Measurements from ENCODE around the gene PREB. TPM values are rescaled to one million over a fixed set of nuclear protein-coding genes. Genes with fewer than 3 reads are reported as not detected.
A peak's percentile ranks its signal among the peaks of the same experiment; 100 is the strongest.

PREB gene
- total RNA-seq, 1 experiment from 2014 or later: 65.3 TPM

GRCh38 chr2:27087823-27088410 is 46.5 kb downstream of the PREB start:
- Mint-ChIP-seq H3K36me3 (ENCODE audit: insufficient read depth, unreplicated experiment) (no peaks in the 10 kb centered on the region), H3K27me3 (ENCODE audit: insufficient read depth, unreplicated experiment) (no peaks in the 10 kb centered on the region), H3K9me3 (ENCODE audit: unreplicated experiment) (no peaks in the 10 kb centered on the region), H3K4me3 (ENCODE audit: unreplicated experiment) (no peak overlapping the region), H3K27ac (ENCODE audit: unreplicated experiment) (no peak overlapping the region), H3K4me1 (ENCODE audit: low read depth, unreplicated experiment) (peaks cover 12% of the 10 kb centered on the region)
- intact Hi-C loops (cut with micrococcal nuclease; ENCODE audit: unreplicated experiment): no loop called here
- Histone ChIP-seq H3K27me3 (replicated peaks; ENCODE audit: control insufficient read depth, insufficient read depth, low read length) (no peaks in the 10 kb centered on the region), H3K4me1 (peaks cover 8% of the 10 kb centered on the region), H3K9me3 (no peaks in the 10 kb centered on the region), H3K36me3 (ENCODE audit: control insufficient read depth, insufficient read depth, low read length) (no peaks in the 10 kb centered on the region), H3K4me3 (ENCODE audit: low read depth, low read length) (no peak overlapping the region)
- POLR2A ChIA-PET: interaction anchor here (0.6 kb wide), 1 partner anchor 39 kb away, joined by 6 read pairs; no protein-coding TSS in a partner anchor
- CTCF ChIA-PET: interaction anchor here (0.6 to 1.7 kb wide), 5 partner anchors 9 to 241 kb away, joined by 3 to 8 read pairs (median 6); no protein-coding TSS in a partner anchor
- no peak for DNase-seq
- TF ChIP-seq CTCF (IDR thresholded peaks at IDR 0.05; ENCODE audit: insufficient read depth in 1 of 2, low read depth in 1 of 2, low read length in 1 of 2, severe bottlenecking in 1 of 2, unreplicated experiment in 1 of 2): no peak
- BruUV-seq (replicated peaks): no TSS peak

- TSS peak; percentile 35 for BruUV-seq (replicated peaks)
- peak; percentile 75 to 76 for DNase-seq
- H3K36me3 ChIP-seq (ENCODE audit: control insufficient read depth, insufficient read depth, low read length): no peaks in the 10 kb centered on the region
- Mint-ChIP-seq H3K4me3 (ENCODE audit: unreplicated experiment) (peak within 1 kb of the TSS; percentile 89), H3K9me3 (ENCODE audit: unreplicated experiment) (no peaks in the 10 kb centered on the region), H3K36me3 (ENCODE audit: insufficient read depth, unreplicated experiment) (no peaks in the 10 kb centered on the region), H3K27ac (ENCODE audit: unreplicated experiment) (peak within 1 kb of the TSS; percentile 66), H3K27me3 (ENCODE audit: insufficient read depth, unreplicated experiment) (no peaks in the 10 kb centered on the region), H3K4me1 (ENCODE audit: low read depth, unreplicated experiment) (peaks cover 12% of the 10 kb centered on the region)
- peak within 1 kb of the TSS; percentile 86 for H3K4me3 ChIP-seq (ENCODE audit: low read depth, low read length)
- ChIA-PET CTCF (interaction anchor here (0.6 to 2.5 kb wide), 13 partner anchors 10 to 240 kb away, joined by 3 to 11 read pairs (median 5); partner anchors contain the start of genes ABHD1, AGBL5 and OST4), POLR2A (interaction anchor here (0.5 to 1.3 kb wide), 7 partner anchors 9 to 206 kb away, joined by 3 to 6 read pairs (median 4); partner anchors contain the start of genes CAD, OST4 and TMEM214)
- H3K27me3 ChIP-seq (replicated peaks; ENCODE audit: control insufficient read depth, insufficient read depth, low read length): no peaks in the 10 kb centered on the region
- no peak for TF ChIP-seq CTCF (IDR thresholded peaks at IDR 0.05; ENCODE audit: insufficient read depth in 1 of 2, low read depth in 1 of 2, low read length in 1 of 2, severe bottlenecking in 1 of 2, unreplicated experiment in 1 of 2)
- intact Hi-C loops (cut with micrococcal nuclease; ENCODE audit: unreplicated experiment): loop anchor here (1.0 kb wide), 2 partner anchors 16 to 37 kb away; partner anchors contain the start of gene OST4
- peaks cover under 1% of the 10 kb centered on the region; the same call in 1 of the 2 replicates for H3K4me1 ChIP-seq
- H3K9me3 ChIP-seq: no peaks in the 10 kb centered on the region
Measured at GRCh38 chr2:27086724-27087593, 47.5 kb downstream of the PREB start, which contains the start of gene KHK. Gene KHK (plus strand): TSS chr2:27086772. CDS start chr2:27087260, 488 bp downstream.

All from Caco-2 (cell line).